Measurements from ENCODE around the gene TP73.

DNA sequence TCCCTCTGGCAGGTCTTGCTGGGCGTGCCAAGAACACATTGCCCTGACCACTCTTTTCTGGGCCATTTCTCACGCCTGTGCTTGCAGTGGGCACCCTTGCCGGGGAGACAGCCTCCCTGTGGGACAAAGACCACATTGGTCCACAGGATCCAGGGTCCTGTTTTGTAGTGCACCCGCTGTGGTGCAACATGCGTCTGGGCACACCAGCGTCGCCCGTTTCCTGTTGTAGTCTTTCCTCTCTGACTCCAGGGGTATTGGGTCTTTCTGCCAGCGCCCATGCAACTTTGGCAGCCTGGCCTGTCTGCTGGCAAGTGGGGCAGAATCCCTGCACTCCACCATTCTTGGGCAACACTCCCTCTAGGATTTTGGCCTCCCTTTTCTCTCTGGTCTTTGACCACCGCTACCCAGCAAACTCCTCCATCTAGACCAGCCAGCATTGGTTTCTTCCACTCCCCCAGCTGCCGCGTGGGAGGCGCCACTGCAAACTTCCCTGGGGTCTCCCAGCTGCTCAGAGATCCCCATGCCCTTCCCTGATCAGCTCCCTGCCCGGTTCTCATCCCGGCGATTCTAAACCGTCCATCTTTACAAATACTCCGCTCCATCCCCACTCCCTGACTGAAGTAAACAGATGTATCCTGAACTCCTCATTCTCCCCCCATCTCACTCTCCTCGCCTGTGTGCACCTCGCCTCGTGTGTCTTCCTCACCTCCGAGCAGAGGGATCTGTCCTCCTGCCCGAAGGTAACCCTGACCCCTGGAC lies 28.7 kb upstream of the TP73 start:
- TF ChIP-seq EZH2 (IDR thresholded peaks at IDR 0.05; ENCODE audit: insufficient read depth, poor library complexity, severe bottlenecking) (no peak), EZH2phosphoT487 (IDR thresholded peaks at IDR 0.05; ENCODE audit: insufficient read depth, low read depth) (no peak)

Data from GM23248 (cell line).